HEK293 (cell line): ENCODE measurements around the gene NAPSA.

Experiments
- HOXC10 ChIP-seq: sonication (generic); formaldehyde crosslinking; IDR thresholded peaks from 2 replicates; pipeline ENCODE4 v1.8.1; 2023; ENCODE audit warnings: mild to moderate bottlenecking, missing genetic modification reagents
- KLF7 ChIP-seq: fragments of 450-650 bp; formaldehyde crosslinking; IDR thresholded peaks from 2 replicates; pipeline ENCODE4 v1.5.1; 2016; ENCODE audit warnings: missing biosample characterization, missing genetic modification characterization, borderline replicate concordance
- PRDM1 ChIP-seq: fragments of 450-650 bp; formaldehyde crosslinking; IDR thresholded peaks from 2 replicates; pipeline ENCODE4; 2016; ENCODE audit warnings: missing biosample characterization, missing genetic modification characterization
- SETDB1 ChIP-seq: IDR thresholded peaks from one replicate; pipeline ENCODE4 v1.6.1; 2017; ENCODE audit warnings: mild to moderate bottlenecking, low read length, moderate library complexity, mixed read lengths; ENCODE audit not compliant: insufficient read length
- SP7 ChIP-seq: fragments of 450-650 bp; formaldehyde crosslinking; IDR thresholded peaks from 2 replicates; pipeline ENCODE4 v1.5.1; 2016; ENCODE audit warnings: missing biosample characterization, missing genetic modification characterization
- TCF7L2 ChIP-seq: IDR thresholded peaks from 2 replicates; pipeline ENCODE4 v1.6.1; 2011; ENCODE audit warnings: low read depth, mild to moderate bottlenecking, inconsistent platforms, low read length, moderate library complexity, borderline replicate concordance
- WT1 ChIP-seq: fragments of 450-650 bp; formaldehyde crosslinking; IDR thresholded peaks from 2 replicates; pipeline ENCODE4 v1.5.1; 2016; ENCODE audit warnings: missing biosample characterization, missing genetic modification characterization
- YY2 ChIP-seq: fragments of 450-650 bp; formaldehyde crosslinking; IDR thresholded peaks from 2 replicates; pipeline ENCODE4 v1.5.1; 2016; ENCODE audit warnings: missing biosample characterization, missing genetic modification characterization
- ZFHX2 ChIP-seq: fragments of 450-650 bp; formaldehyde crosslinking; conservative IDR thresholded peaks from 2 replicates; pipeline ENCODE4 v1.5.1; 2016; ENCODE audit warnings: missing biosample characterization, missing genetic modification characterization
- ZFP37 ChIP-seq: fragments of 450-650 bp; formaldehyde crosslinking; IDR thresholded peaks from 2 replicates; pipeline ENCODE4 v1.5.1; 2016; ENCODE audit warnings: missing biosample characterization, missing genetic modification characterization
- ZNF112 ChIP-seq: fragments of 450-650 bp; formaldehyde crosslinking; IDR thresholded peaks from 2 replicates; pipeline ENCODE4 v1.5.0; 2017; ENCODE audit warnings: missing biosample characterization, missing genetic modification characterization
- ZNF146 ChIP-seq: fragments of 450-650 bp; formaldehyde crosslinking; IDR thresholded peaks from 2 replicates; pipeline ENCODE4 v1.5.1; 2016; ENCODE audit warnings: missing biosample characterization, missing genetic modification characterization
- ZNF214 ChIP-seq: fragments of 450-650 bp; formaldehyde crosslinking; IDR thresholded peaks from 2 replicates; pipeline ENCODE4 v1.5.1; 2017; ENCODE audit warnings: missing biosample characterization, mild to moderate bottlenecking, missing genetic modification characterization, borderline replicate concordance
- ZNF239 ChIP-seq: fragments of 450-650 bp; formaldehyde crosslinking; IDR thresholded peaks from 2 replicates; pipeline ENCODE4 v1.5.1; 2016; ENCODE audit warnings: missing biosample characterization, missing genetic modification characterization
- ZNF24 ChIP-seq: fragments of 450-650 bp; formaldehyde crosslinking; IDR thresholded peaks from 2 replicates; pipeline ENCODE4 v1.5.1; 2016; ENCODE audit warnings: missing biosample characterization, missing genetic modification characterization
- ZNF274 ChIP-seq, 2 experiments: fragments of 200-500 bp in 1 of 2; fragments of 450-650 bp in 1 of 2; sonication (Bioruptor generic) in 1 of 2; formaldehyde crosslinking in 1 of 2; IDR thresholded peaks; 2 replicates each; pipeline versions ENCODE4 v1.5.1 to v1.6.1; 2014 to 2016; ENCODE audit warnings: borderline replicate concordance in 1 of 2, inconsistent platforms in 1 of 2, low read length in 1 of 2, missing biosample characterization in 1 of 2, missing genetic modification characterization in 1 of 2
- ZNF37A ChIP-seq: fragments of 450-650 bp; IDR thresholded peaks from 2 replicates; pipeline ENCODE4 v1.5.1; 2018; ENCODE audit warnings: missing biosample characterization, missing genetic modification characterization
- ZNF521 ChIP-seq: fragments of 450-650 bp; formaldehyde crosslinking; IDR thresholded peaks from 2 replicates; pipeline ENCODE4 v1.5.1; 2017; ENCODE audit warnings: missing biosample characterization, mild to moderate bottlenecking, missing genetic modification characterization
- ZNF530 ChIP-seq: fragments of 450-650 bp; formaldehyde crosslinking; IDR thresholded peaks from 2 replicates; pipeline ENCODE4 v1.5.1; 2016; ENCODE audit warnings: low read depth, missing biosample characterization, missing genetic modification characterization
- ZNF558 ChIP-seq: fragments of 450-650 bp; formaldehyde crosslinking; IDR thresholded peaks from 2 replicates; pipeline ENCODE4 v1.5.1; 2016; ENCODE audit warnings: missing biosample characterization, missing genetic modification characterization
- ZNF701 ChIP-seq: fragments of 450-650 bp; formaldehyde crosslinking; IDR thresholded peaks from 2 replicates; pipeline ENCODE4 v1.5.1; 2016; ENCODE audit warnings: missing biosample characterization, missing genetic modification characterization
- ZSCAN30 ChIP-seq: fragments of 450-650 bp; IDR thresholded peaks from 2 replicates; pipeline ENCODE4 v1.5.1; 2018; ENCODE audit warnings: missing biosample characterization, mild to moderate bottlenecking, missing genetic modification characterization, moderate library complexity
- TF ChIP-seq, protein P1 (sequence below): fragments of 450-650 bp; formaldehyde crosslinking; IDR thresholded peaks from 2 replicates; pipeline ENCODE4 v1.5.1; 2017; ENCODE audit warnings: missing biosample characterization, missing genetic modification characterization
- TF ChIP-seq, protein P2 (sequence below): fragments of 450-650 bp; formaldehyde crosslinking; IDR thresholded peaks from 2 replicates; pipeline ENCODE4 v1.5.1; 2016; ENCODE audit warnings: missing biosample characterization, missing genetic modification characterization
- TF ChIP-seq, protein P3 (sequence below): fragments of 450-650 bp; formaldehyde crosslinking; IDR thresholded peaks from 2 replicates; pipeline ENCODE4 v1.5.1; 2016; ENCODE audit warnings: missing biosample characterization, missing genetic modification characterization
- TF ChIP-seq, protein P4 (sequence below): fragments of 450-650 bp; formaldehyde crosslinking; IDR thresholded peaks from 2 replicates; pipeline ENCODE4 v1.5.1; 2016; ENCODE audit warnings: missing biosample characterization, missing genetic modification characterization
- TF ChIP-seq, protein P5 (sequence below): sonication (generic); formaldehyde crosslinking; IDR thresholded peaks from 2 replicates; pipeline ENCODE4 v1.8.1; 2022; ENCODE audit warnings: mild to moderate bottlenecking, moderate library complexity, missing genetic modification reagents
- TF ChIP-seq, protein P6 (sequence below): fragments of 450-650 bp; formaldehyde crosslinking; IDR thresholded peaks from 2 replicates; pipeline ENCODE4 v1.5.1; 2017; ENCODE audit warnings: missing biosample characterization, missing genetic modification characterization

The NAPSA gene

DNA sequence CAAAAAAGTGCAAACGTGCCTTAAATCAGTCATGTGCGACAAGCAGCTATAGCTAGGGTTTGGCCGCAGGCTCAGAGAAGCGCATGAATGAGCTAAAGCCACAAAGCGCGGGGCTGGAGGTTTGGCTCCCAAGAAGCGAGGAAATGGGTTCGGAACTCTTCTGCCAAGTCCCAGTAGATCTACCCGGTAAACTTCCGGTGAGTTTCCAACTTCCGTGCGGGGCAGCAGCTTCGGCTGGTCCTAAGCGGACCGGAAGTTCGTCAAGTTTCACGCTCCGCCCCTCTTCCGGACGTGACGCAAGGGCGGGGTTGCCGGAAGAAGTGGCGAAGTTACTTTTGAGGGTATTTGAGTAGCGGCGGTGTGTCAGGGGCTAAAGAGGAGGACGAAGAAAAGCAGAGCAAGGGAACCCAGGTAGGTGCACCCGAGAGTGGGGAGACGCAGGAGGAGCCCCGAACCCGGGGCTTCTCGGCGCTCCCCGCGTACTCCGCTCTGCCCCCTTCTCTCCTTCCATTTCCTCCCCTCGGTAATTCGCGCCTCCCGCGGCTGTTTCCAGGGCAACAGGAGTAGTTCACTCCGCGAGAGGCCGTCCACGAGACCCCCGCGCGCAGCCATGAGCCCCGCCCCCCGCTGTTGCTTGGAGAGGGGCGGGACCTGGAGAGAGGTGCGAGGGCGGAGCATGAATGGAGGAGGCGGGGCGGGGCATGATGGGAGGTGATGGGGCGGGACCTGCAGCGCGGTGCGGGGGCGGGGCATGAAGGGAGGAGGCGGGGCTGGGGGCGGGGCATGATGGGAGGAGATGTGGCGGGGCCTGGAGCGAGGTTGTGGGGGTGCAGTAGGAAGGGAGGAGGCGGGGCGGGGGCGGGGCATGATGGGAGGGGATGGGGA is 11.0 kb upstream of the NAPSA start, which contains the start of gene NR1H2 (continued):
- TF ChIP-seq ZNF146 (tag by site-specific recombination) (no peak), ZNF37A (tag by site-specific recombination) (no peak), ZNF521 (tag by site-specific recombination) (no peak), ZNF112 (tag by site-specific recombination) (no peak), WT1 (tag by site-specific recombination) (no peak), KLF7 (0 out of 2 replicates have a peak, but pooled peaks have one; percentile 42), ZNF558 (tag by site-specific recombination) (peak; percentile 72), PRDM1 (no peak), ZNF24 (tag by site-specific recombination) (peak; percentile 89), ZSCAN30 (tag by site-specific recombination) (peak; percentile 92; the same call in 1 of the 2 replicates), ZNF530 (tag by site-specific recombination) (no peak), ZNF214 (tag by site-specific recombination) (no peak), ZFHX2 (tag by site-specific recombination) (peak; percentile 47), HOXC10 (CRISPR knock-in tag) (no peak), ZFP37 (tag by site-specific recombination) (peak; percentile 94), ZNF239 (tag by site-specific recombination) (no peak), TCF7L2 (no peak), SP7 (tag by site-specific recombination) (peak; percentile 91), ZNF274 (IDR thresholded peaks at IDR 0.05; ENCODE audit: low read length) (no peak), ZNF274 (tag by site-specific recombination; IDR thresholded peaks at IDR 0.05; ENCODE audit: borderline replicate concordance) (no peak), ZNF701 (tag by site-specific recombination) (no peak), YY2 (tag by site-specific recombination) (no peak; the same call in 1 of the 2 replicates), SETDB1 (no peak)
- TF ChIP-seq, protein P1, sequence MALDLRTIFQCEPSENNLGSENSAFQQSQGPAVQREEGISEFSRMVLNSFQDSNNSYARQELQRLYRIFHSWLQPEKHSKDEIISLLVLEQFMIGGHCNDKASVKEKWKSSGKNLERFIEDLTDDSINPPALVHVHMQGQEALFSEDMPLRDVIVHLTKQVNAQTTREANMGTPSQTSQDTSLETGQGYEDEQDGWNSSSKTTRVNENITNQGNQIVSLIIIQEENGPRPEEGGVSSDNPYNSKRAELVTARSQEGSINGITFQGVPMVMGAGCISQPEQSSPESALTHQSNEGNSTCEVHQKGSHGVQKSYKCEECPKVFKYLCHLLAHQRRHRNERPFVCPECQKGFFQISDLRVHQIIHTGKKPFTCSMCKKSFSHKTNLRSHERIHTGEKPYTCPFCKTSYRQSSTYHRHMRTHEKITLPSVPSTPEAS = peak; percentile 46; the same call in 1 of the 2 replicates
- TF ChIP-seq, protein P2, sequence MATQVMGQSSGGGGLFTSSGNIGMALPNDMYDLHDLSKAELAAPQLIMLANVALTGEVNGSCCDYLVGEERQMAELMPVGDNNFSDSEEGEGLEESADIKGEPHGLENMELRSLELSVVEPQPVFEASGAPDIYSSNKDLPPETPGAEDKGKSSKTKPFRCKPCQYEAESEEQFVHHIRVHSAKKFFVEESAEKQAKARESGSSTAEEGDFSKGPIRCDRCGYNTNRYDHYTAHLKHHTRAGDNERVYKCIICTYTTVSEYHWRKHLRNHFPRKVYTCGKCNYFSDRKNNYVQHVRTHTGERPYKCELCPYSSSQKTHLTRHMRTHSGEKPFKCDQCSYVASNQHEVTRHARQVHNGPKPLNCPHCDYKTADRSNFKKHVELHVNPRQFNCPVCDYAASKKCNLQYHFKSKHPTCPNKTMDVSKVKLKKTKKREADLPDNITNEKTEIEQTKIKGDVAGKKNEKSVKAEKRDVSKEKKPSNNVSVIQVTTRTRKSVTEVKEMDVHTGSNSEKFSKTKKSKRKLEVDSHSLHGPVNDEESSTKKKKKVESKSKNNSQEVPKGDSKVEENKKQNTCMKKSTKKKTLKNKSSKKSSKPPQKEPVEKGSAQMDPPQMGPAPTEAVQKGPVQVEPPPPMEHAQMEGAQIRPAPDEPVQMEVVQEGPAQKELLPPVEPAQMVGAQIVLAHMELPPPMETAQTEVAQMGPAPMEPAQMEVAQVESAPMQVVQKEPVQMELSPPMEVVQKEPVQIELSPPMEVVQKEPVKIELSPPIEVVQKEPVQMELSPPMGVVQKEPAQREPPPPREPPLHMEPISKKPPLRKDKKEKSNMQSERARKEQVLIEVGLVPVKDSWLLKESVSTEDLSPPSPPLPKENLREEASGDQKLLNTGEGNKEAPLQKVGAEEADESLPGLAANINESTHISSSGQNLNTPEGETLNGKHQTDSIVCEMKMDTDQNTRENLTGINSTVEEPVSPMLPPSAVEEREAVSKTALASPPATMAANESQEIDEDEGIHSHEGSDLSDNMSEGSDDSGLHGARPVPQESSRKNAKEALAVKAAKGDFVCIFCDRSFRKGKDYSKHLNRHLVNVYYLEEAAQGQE (tag by site-specific recombination) = peak; percentile 32; the same call in 1 of the 2 replicates
- TF ChIP-seq, protein P3, sequence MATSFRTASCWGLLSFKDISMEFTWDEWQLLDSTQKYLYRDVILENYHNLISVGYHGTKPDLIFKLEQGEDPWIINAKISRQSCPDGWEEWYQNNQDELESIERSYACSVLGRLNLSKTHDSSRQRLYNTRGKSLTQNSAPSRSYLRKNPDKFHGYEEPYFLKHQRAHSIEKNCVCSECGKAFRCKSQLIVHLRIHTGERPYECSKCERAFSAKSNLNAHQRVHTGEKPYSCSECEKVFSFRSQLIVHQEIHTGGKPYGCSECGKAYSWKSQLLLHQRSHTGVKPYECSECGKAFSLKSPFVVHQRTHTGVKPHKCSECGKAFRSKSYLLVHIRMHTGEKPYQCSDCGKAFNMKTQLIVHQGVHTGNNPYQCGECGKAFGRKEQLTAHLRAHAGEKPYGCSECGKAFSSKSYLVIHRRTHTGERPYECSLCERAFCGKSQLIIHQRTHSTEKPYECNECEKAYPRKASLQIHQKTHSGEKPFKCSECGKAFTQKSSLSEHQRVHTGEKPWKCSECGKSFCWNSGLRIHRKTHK (tag by site-specific recombination) = no peak
- TF ChIP-seq, protein P4, sequence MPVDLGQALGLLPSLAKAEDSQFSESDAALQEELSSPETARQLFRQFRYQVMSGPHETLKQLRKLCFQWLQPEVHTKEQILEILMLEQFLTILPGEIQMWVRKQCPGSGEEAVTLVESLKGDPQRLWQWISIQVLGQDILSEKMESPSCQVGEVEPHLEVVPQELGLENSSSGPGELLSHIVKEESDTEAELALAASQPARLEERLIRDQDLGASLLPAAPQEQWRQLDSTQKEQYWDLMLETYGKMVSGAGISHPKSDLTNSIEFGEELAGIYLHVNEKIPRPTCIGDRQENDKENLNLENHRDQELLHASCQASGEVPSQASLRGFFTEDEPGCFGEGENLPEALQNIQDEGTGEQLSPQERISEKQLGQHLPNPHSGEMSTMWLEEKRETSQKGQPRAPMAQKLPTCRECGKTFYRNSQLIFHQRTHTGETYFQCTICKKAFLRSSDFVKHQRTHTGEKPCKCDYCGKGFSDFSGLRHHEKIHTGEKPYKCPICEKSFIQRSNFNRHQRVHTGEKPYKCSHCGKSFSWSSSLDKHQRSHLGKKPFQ = no peak
- TF ChIP-seq, protein P5, sequence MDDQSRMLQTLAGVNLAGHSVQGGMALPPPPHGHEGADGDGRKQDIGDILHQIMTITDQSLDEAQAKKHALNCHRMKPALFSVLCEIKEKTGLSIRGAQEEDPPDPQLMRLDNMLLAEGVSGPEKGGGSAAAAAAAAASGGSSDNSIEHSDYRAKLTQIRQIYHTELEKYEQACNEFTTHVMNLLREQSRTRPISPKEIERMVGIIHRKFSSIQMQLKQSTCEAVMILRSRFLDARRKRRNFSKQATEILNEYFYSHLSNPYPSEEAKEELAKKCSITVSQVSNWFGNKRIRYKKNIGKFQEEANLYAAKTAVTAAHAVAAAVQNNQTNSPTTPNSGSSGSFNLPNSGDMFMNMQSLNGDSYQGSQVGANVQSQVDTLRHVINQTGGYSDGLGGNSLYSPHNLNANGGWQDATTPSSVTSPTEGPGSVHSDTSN = no peak
- TF ChIP-seq, protein P6, sequence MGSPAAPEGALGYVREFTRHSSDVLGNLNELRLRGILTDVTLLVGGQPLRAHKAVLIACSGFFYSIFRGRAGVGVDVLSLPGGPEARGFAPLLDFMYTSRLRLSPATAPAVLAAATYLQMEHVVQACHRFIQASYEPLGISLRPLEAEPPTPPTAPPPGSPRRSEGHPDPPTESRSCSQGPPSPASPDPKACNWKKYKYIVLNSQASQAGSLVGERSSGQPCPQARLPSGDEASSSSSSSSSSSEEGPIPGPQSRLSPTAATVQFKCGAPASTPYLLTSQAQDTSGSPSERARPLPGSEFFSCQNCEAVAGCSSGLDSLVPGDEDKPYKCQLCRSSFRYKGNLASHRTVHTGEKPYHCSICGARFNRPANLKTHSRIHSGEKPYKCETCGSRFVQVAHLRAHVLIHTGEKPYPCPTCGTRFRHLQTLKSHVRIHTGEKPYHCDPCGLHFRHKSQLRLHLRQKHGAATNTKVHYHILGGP = no peak
